HL-60 (cell line): ENCODE results near the gene MYOCD.

Source experiments
- DNase-seq, 2 experiments: peaks; one replicate each; pipeline ENCODE4 v3.0.0-alpha.2; 2010 to 2020; ENCODE audit warnings: low read depth in 1 of 2, low spot score in 1 of 2
- H3K27ac ChIP-seq: fragments of 250-450 bp; sonication (Bioruptor Pico); replicated peaks from 2 replicates; pipeline ENCODE4 v1.5.1; 2020; ENCODE audit warnings: mild to moderate bottlenecking, moderate library complexity
- H3K27me3 ChIP-seq: fragments of 250-450 bp; sonication (Bioruptor Pico); 2 replicates; pipeline ENCODE4 v1.5.1; 2021; ENCODE audit warnings: mild to moderate bottlenecking, moderate library complexity; ENCODE audit not compliant: insufficient read depth, poor library complexity, severe bottlenecking
- H3K4me3 ChIP-seq: replicated peaks from 2 replicates; pipeline ENCODE4 v1.5.1; 2011; ENCODE audit warnings: mild to moderate bottlenecking, control low read depth, low read length; ENCODE audit not compliant: insufficient read depth
- GABPA ChIP-seq: IDR thresholded peaks from 2 replicates; pipeline ENCODE4 v1.6.1; 2012; ENCODE audit warnings: low read depth
- POLR2AphosphoS5 ChIP-seq: IDR thresholded peaks from 2 replicates; pipeline ENCODE4 v1.6.1; 2012; ENCODE audit warnings: low read depth
- SPI1 ChIP-seq: IDR thresholded peaks from 2 replicates; pipeline ENCODE4 v1.6.1; 2012; ENCODE audit warnings: low read depth, mild to moderate bottlenecking, borderline replicate concordance
- TF ChIP-seq, protein P1 (sequence below): IDR thresholded peaks from one replicate; pipeline ENCODE4 v1.5.1; 2011; ENCODE audit warnings: low read length, control low read depth, inconsistent platforms; ENCODE audit not compliant: insufficient read depth
- TF ChIP-seq, protein P2 (sequence below): IDR thresholded peaks from 2 replicates; pipeline ENCODE4 v1.6.1; 2012; ENCODE audit warnings: low read depth; ENCODE audit not compliant: insufficient replicate concordance

The MYOCD gene

DNA sequence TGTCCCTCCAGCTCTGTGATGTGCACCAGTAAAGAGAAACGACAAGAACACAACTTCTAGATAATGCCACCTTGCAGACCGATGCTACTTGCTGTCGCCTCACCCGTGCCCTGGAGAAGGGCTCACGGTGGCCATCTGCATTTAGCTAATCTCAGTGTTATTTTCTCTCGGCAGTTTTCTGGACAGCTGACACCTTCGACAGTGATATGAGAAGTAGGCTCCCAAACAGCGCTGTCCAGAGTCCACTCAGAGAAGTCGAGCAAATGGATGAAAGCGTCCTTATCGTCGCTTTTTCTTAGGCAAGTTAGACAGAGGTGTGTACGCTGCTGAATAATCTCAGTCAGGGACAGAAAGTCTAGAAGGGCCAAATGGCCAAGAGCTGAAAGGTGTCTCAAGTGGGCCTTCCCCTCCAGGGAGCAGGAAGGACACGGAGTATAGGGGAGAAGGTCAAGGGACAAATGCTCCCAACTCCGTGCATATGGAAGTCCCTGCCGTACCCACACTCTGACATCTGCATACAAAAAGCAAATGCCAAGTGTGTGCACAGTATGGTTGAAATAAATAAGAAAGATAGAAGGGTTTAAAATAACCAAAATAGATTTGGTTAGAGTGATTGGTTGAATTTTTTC is 42.4 kb upstream of the MYOCD start:
- Histone ChIP-seq H3K27ac (no peak overlapping the region), H3K4me3 (no peak overlapping the region), H3K27me3 (no peaks in the 10 kb centered on the region)
- DNase-seq = no peak
- TF ChIP-seq POLR2AphosphoS5 (no peak), GABPA (no peak), SPI1 (no peak)
- TF ChIP-seq, protein P1, sequence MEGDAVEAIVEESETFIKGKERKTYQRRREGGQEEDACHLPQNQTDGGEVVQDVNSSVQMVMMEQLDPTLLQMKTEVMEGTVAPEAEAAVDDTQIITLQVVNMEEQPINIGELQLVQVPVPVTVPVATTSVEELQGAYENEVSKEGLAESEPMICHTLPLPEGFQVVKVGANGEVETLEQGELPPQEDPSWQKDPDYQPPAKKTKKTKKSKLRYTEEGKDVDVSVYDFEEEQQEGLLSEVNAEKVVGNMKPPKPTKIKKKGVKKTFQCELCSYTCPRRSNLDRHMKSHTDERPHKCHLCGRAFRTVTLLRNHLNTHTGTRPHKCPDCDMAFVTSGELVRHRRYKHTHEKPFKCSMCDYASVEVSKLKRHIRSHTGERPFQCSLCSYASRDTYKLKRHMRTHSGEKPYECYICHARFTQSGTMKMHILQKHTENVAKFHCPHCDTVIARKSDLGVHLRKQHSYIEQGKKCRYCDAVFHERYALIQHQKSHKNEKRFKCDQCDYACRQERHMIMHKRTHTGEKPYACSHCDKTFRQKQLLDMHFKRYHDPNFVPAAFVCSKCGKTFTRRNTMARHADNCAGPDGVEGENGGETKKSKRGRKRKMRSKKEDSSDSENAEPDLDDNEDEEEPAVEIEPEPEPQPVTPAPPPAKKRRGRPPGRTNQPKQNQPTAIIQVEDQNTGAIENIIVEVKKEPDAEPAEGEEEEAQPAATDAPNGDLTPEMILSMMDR = no peak
- TF ChIP-seq, protein P2, sequence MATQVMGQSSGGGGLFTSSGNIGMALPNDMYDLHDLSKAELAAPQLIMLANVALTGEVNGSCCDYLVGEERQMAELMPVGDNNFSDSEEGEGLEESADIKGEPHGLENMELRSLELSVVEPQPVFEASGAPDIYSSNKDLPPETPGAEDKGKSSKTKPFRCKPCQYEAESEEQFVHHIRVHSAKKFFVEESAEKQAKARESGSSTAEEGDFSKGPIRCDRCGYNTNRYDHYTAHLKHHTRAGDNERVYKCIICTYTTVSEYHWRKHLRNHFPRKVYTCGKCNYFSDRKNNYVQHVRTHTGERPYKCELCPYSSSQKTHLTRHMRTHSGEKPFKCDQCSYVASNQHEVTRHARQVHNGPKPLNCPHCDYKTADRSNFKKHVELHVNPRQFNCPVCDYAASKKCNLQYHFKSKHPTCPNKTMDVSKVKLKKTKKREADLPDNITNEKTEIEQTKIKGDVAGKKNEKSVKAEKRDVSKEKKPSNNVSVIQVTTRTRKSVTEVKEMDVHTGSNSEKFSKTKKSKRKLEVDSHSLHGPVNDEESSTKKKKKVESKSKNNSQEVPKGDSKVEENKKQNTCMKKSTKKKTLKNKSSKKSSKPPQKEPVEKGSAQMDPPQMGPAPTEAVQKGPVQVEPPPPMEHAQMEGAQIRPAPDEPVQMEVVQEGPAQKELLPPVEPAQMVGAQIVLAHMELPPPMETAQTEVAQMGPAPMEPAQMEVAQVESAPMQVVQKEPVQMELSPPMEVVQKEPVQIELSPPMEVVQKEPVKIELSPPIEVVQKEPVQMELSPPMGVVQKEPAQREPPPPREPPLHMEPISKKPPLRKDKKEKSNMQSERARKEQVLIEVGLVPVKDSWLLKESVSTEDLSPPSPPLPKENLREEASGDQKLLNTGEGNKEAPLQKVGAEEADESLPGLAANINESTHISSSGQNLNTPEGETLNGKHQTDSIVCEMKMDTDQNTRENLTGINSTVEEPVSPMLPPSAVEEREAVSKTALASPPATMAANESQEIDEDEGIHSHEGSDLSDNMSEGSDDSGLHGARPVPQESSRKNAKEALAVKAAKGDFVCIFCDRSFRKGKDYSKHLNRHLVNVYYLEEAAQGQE = no peak

DNA sequence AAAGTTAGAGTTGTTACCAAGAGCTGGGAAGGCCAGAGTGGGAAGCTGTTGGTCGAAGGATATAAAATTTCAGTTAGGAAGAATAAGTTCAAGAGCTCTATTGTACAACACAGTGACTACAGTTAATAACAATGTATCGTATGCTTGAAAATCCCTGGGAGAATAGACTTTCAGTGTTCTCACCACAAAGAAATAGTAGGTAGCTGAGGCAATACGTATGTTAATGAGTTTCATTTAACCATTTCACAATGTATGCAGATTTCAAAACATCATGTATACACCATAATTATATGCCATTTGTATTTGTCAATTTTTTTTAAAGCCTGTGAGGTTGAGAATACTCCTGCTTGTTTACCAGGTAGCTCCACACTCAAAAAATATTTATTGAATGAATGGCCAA is 41.5 kb upstream of the MYOCD start:
- H3K4me3 ChIP-seq = no peak overlapping the region
- no peak for DNase-seq
- H3K27me3 ChIP-seq = no peaks in the 10 kb centered on the region
- no peak overlapping the region for H3K27ac ChIP-seq
- TF ChIP-seq, protein P1 = no peak
- TF ChIP-seq, protein P2 = no peak
- TF ChIP-seq POLR2AphosphoS5 = no peak
- TF ChIP-seq SPI1 = no peak
- TF ChIP-seq GABPA = no peak

DNA sequence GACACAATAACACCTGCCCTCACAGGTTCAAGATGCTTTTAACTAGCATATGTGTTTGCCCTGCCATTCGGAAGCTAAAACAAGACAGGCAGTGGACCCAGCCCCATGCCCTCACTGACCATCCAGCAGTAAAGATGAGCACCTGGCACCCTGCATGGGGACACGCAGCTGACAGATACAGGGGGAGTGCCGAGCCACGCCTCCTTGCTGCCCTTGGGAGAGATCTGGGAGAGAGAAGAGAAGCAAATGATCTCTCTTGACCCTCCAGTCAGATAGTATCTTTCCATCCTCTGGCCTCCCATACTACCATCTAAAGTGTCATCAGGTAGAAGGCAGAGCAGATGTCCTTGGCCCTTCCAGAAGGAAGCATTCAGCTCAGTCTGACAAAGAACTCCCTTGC is 40.6 kb upstream of the MYOCD start:
- Histone ChIP-seq H3K27me3 (no peaks in the 10 kb centered on the region), H3K4me3 (no peak overlapping the region), H3K27ac (no peak overlapping the region)
- DNase-seq = no peak
- TF ChIP-seq GABPA (no peak), POLR2AphosphoS5 (no peak), SPI1 (no peak)
- TF ChIP-seq, protein P1 = no peak
- TF ChIP-seq, protein P2 = no peak
